ENCODE measurements around the gene SLC5A11. TPM values are rescaled to one million over a fixed set of nuclear protein-coding genes. Genes with fewer than 3 reads are reported as not detected.

The SLC5A11 gene
- total RNA-seq, 1 donor from 2014 or later: not detected

DNA sequence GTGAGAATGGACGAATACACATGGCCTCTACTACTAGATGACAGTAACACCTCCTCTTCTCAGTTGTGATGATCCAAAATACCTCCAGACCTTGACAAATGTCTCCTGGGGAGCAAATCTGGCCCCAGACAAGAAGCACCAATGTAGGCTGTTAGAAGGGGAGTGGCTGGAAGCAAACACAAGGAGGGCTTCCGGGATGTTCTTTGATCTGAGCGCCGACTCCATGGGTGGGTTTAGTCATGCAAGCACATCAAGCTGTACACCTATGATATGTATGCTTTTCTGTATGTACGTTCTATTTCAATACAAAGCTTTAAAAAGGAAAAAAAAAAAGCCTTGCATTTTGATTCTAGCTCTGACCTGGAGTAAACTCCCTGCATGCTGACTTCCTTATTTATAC, 108.0 kb downstream of the SLC5A11 start:
- Mint-ChIP-seq H3K36me3 (ENCODE audit: unreplicated experiment) (peaks cover 65% of the 10 kb centered on the region), H3K4me3 (ENCODE audit: unreplicated experiment) (no peak overlapping the region), H3K9me3 (ENCODE audit: unreplicated experiment) (no peaks in the 10 kb centered on the region), H3K4me1 (ENCODE audit: unreplicated experiment) (no peaks in the 10 kb centered on the region), H3K27ac (ENCODE audit: unreplicated experiment) (no peak overlapping the region), H3K27me3 (ENCODE audit: unreplicated experiment) (no peaks in the 10 kb centered on the region)
- no peak for DNase-seq (ENCODE audit: extremely low spot score, unreplicated experiment)
- TF ChIP-seq, protein P1, sequence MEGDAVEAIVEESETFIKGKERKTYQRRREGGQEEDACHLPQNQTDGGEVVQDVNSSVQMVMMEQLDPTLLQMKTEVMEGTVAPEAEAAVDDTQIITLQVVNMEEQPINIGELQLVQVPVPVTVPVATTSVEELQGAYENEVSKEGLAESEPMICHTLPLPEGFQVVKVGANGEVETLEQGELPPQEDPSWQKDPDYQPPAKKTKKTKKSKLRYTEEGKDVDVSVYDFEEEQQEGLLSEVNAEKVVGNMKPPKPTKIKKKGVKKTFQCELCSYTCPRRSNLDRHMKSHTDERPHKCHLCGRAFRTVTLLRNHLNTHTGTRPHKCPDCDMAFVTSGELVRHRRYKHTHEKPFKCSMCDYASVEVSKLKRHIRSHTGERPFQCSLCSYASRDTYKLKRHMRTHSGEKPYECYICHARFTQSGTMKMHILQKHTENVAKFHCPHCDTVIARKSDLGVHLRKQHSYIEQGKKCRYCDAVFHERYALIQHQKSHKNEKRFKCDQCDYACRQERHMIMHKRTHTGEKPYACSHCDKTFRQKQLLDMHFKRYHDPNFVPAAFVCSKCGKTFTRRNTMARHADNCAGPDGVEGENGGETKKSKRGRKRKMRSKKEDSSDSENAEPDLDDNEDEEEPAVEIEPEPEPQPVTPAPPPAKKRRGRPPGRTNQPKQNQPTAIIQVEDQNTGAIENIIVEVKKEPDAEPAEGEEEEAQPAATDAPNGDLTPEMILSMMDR (IDR thresholded peaks at IDR 0.05): no peak

DNA sequence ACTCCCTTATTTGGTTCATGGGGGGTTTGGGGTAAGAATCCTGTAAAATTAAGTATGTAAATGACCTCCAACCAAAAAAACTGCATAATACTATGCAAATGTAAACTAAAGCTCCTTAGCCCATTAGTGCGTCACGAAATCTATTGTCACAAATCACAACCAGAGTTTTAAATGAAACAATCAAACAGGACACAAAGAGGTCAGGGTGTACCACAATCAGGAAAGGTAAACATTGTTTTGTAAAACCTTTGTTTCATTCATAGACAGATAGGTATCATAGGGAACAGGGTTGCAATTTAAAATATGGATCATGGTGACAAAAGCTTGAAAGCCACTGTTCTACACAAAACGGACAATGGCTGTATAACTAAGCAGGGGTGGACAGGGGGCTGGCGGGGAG, 108.4 kb downstream of the SLC5A11 start:
- no peak for DNase-seq (ENCODE audit: extremely low spot score, unreplicated experiment)
- peaks cover 68% of the 10 kb centered on the region for H3K36me3 Mint-ChIP-seq (ENCODE audit: unreplicated experiment)
- no peaks in the 10 kb centered on the region for H3K4me1 Mint-ChIP-seq (ENCODE audit: unreplicated experiment)
- H3K4me3 Mint-ChIP-seq (ENCODE audit: unreplicated experiment): no peak overlapping the region
- H3K27ac Mint-ChIP-seq (ENCODE audit: unreplicated experiment): no peak overlapping the region
- no peaks in the 10 kb centered on the region for H3K9me3 Mint-ChIP-seq (ENCODE audit: unreplicated experiment)
- TF ChIP-seq, protein P1 (IDR thresholded peaks at IDR 0.05): no peak
- H3K27me3 Mint-ChIP-seq (ENCODE audit: unreplicated experiment): no peaks in the 10 kb centered on the region

DNA sequence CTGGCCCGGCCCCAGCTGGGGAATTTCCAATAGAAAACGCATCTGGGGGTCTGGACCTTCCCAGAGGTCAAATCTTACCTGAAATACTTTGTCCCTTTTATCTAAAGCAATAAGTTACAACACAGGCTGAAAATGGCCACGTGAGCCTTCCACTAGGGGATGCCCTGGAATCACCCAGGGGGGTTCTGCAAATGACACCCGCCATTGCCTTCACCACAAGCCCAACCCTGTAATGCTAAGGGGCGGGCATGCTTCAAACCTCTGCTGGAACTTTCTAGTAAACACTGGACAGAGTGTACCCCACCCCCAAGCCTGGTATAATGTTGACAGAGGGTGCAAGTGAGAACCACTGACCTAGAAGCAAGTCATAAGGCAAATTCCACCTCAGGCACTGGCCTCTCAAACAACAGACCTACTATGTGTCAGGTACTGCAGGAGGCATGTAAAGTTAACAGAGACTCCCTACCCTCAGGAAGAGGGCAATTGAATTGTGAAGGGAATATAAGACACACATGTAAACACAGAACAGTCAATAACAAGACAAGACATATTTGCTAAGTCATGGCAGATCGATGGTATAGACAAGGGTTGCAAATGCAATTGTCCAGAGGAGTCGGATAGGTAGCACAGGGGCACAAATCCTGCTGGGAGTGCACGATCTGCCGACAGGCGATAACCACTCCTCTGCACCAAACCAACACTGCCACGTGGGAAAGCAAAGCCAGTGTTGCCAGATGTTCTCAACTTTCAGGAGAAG, 110.4 kb downstream of the SLC5A11 start:
- Mint-ChIP-seq H3K36me3 (ENCODE audit: unreplicated experiment) (peaks cover 71% of the 10 kb centered on the region), H3K27ac (ENCODE audit: unreplicated experiment) (no peak overlapping the region)

DNA sequence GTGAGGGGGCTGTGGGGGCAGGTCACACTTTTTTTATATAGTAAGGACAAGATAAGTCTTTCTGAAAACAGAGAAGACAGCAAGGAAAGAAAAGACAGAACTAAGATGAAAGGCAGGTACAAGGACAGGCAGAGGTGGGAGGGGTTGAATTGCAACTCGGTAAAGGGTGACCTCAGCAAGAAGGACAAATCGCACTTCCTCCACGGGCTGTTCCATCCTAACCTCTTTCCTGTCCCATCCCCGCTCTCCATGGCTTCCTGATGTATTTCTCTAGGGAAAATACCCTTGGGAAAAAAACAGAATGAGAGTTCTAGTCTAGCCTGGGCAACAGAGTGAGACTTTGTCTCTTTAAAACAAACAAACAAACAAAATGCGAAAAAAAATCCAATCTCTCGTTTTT, 112.1 kb downstream of the SLC5A11 start:
- no peak for DNase-seq (ENCODE audit: extremely low spot score, unreplicated experiment)
- peaks cover 6% of the 10 kb centered on the region for H3K9me3 Mint-ChIP-seq (ENCODE audit: unreplicated experiment)
- TF ChIP-seq, protein P1 (IDR thresholded peaks at IDR 0.05): no peak
- no peaks in the 10 kb centered on the region for H3K4me1 Mint-ChIP-seq (ENCODE audit: unreplicated experiment)
- H3K27ac Mint-ChIP-seq (ENCODE audit: unreplicated experiment): no peak overlapping the region
- no peak overlapping the region for H3K4me3 Mint-ChIP-seq (ENCODE audit: unreplicated experiment)
- peaks cover 74% of the 10 kb centered on the region for H3K36me3 Mint-ChIP-seq (ENCODE audit: unreplicated experiment)
- no peaks in the 10 kb centered on the region for H3K27me3 Mint-ChIP-seq (ENCODE audit: unreplicated experiment)

More for the DNA sequence above, 110.4 kb downstream of the SLC5A11 start:
- Mint-ChIP-seq H3K4me1 (ENCODE audit: unreplicated experiment) (no peaks in the 10 kb centered on the region), H3K4me3 (ENCODE audit: unreplicated experiment) (no peak overlapping the region), H3K27me3 (ENCODE audit: unreplicated experiment) (no peaks in the 10 kb centered on the region), H3K9me3 (ENCODE audit: unreplicated experiment) (no peaks in the 10 kb centered on the region)
- DNase-seq (ENCODE audit: extremely low spot score, unreplicated experiment): no peak
- TF ChIP-seq, protein P1 (IDR thresholded peaks at IDR 0.05): no peak

Other genes starting within 250 kb of the SLC5A11 start
- gene TNRC6A, start 116.3 kb upstream of the SLC5A11 start, total RNA-seq: 64.5 and 68.0 TPM in 2 replicates
- gene ARHGAP17, start 169.4 kb downstream of the SLC5A11 start, total RNA-seq: 93.4 and 97.3 TPM in 2 replicates

Measured in osteocyte (in vitro differentiated cells).